H54 (cell line): ENCODE data around the gene ADCY9.
"Not testable (repeated sequence)": the region's sequence is repeated elsewhere in the genome, so short reads cannot be mapped to it uniquely, and the experiment has no call there.

ENCODE experiments used
- DNase-seq: peaks from one replicate; pipeline ENCODE4 v3.0.0; 2011; ENCODE audit warnings: low spot score, mixed read lengths; ENCODE audit not compliant: insufficient read length
- FAIRE-seq: peaks from 3 replicates; lab custom pipeline; 2011; peaks lifted over from hg19 to GRCh38; lab: Jason Lieb, UNC
- POLR2A ChIP-seq: IDR thresholded peaks from 2 replicates; pipeline ENCODE4 v1.6.1; 2011; ENCODE audit warnings: low read depth, mild to moderate bottlenecking, low read length

The ADCY9 gene

DNA sequence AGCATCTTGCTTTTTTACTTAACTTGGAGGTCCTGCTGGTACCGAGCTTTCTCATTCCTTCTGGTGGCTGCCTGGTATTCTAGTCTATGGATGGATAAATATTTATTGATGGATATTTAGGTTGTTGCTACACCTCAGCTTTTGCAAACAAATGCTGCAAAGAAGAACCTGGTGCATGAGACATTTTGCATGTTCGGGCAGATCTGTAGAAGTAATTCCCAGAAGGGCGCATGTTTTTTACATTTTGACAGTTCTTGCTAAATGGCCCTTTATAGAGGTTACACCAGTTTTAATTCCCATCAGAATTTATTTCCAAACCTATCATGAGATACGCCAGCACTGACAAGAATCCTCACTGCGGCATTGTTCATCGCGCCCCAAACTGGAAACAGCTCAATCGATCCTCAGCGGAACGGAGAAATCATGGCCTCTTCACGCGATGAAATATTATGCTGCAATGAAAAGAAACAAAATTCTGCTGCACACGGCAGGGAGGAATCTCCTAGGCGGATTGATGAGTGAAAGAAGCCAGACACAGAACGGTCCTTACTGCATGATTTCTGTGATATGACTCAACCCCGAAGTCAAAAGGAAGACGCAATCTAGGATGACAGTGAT, 167.8 kb downstream of the ADCY9 start:
- DNase-seq, result no peak
- no peak for FAIRE-seq
- no peak for TF ChIP-seq POLR2A

DNA sequence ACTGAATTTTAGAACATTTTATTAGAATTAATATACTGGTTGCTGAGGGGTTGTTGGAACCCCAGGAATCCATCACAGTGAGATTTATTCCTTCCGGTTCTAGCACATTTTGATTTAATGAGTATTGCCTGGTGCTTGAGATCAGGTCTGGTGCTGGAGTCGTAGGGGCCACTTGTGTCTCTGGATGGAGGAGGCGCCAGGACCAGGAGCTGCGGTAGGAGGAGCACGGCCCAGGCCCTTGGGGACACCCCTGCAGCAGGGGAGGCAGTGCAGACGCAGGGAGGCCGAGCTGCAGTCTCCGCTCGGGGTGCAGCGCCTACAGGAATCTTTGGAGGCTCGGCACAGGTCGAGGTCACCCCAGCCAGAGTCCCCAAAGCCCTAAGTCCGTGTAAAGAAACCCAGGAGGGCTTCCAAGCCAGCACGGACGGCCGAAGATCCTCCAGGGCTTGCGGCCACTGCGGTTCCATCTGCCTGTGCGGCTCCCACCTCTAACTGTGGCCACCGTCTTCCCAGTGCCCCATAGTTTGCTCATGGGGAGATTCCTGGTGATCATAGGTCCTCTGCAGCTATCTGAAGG, 169.6 kb downstream of the ADCY9 start:
- DNase-seq (no peak), FAIRE-seq (no peak)
- no peak for TF ChIP-seq POLR2A

DNA sequence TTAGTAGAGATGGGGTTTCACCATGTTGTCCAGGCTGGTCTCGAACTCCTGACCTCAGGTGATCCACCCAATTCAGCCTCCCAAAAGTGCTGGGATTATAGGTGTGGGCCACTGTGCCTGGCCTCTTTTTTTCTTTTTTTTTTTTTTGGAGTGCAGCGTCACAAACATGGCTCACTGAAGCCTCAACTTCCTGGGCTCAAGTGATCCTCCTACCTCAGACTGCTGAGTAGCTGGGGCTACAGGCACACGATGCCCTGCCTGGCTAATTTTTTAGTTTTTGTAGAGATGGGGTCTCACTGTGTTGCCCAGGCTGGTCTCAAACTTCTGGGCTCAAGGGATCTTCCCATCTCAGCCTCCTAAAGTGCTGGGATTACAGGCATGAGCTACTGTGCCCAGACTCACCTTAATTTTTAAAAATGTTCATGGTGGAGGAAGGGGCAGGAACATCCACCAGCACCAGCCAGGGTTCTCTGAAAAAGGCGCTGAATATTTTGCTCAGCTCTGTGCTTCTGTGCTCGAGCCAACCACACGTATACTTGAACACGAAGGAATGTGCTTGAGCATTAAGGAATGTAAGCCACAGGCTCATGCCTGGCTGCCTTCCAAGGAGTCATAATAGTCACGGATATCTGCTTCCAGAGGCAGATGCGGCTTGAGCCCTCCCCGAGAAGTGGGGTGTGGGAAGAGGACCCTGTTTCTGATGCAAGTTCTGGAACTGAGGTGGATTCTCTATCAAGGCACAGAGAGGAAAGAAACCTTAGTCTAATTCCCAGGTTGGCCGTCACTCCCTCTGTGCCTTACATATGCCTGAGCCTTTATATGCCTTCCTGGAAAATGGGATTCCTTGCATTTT, 170.3 kb downstream of the ADCY9 start:
- DNase-seq (peak; percentile 79), FAIRE-seq (peak; percentile 89)
- TF ChIP-seq POLR2A, result no peak

DNA sequence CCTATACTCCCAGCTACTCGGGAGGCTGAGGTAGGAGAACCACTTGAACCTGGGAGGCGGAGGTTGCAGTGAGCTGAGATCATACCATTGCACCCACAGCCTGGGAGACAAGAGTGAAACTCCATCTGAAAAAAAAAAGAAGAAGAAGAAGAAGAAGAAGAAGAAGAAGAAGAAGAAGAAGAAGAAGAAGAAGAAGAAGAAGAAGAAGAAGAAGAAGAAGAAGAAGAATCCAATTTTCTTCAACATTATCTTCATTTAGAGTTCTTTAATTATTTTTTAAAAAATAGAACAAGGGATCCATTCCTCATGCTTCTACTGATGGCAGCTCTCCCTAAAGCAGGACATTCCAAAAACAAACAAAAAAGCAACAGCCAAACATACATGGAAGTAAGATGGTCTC, 171.8 kb downstream of the ADCY9 start:
- DNase-seq, FAIRE-seq: not testable (repeated sequence)

DNA sequence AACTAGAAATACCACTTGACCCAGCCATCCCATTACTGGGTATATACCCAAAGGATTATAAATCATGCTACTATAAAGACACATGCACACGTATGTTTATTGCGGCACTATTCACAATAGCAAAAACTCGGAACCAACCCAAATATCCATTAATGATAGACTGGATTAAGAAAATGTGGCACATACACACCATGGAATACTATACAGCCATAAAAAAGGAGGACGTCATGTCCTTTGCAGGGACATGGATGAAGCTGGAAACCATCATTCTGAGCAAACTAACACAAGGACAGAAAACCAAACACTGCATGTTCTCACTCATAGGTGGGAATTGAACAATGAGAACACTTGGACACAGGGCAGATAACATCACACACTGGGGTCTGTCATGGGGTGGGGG, 174.1 kb downstream of the ADCY9 start:
- not testable (repeated sequence) for DNase-seq, FAIRE-seq

DNA sequence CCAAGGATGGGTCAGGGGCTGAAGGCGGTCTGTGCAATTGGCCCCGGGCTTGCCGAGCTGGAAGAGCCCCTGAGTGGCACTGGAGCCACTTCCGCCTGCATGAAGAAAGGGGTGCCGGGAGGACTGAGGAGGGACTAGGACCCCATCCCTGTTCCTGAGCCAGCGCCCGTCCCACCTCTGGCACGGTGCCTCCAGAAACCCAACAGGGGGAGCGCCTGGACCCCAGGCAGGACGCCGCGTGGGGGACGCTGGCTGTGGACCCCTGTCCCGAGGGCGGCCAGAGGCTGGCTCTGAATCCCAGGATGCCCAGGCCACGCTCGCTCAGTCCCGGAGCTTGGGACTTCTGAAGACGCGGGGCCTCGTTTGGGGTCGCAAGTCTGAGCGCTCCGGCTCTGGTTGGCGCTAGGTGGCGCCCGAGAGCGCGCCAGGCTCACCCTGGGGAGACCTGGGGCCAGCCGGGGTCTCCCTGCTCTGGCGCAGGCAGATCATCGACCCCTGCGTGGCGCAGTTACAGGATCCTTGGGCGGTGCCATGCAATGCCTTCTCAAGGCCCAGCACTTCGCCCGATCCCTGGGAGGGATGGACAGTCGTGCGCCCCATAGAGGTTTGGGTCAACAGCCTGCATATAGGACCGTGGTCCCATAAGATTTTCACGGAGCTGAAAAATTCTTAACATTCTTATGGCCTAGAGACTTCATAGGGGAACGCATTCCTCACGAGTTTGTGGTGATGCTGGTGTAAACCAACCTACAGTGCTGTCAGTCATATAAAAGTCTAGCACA, 177.2 kb downstream of the ADCY9 start:
- DNase-seq (peak; percentile 72), FAIRE-seq (no peak)

DNA sequence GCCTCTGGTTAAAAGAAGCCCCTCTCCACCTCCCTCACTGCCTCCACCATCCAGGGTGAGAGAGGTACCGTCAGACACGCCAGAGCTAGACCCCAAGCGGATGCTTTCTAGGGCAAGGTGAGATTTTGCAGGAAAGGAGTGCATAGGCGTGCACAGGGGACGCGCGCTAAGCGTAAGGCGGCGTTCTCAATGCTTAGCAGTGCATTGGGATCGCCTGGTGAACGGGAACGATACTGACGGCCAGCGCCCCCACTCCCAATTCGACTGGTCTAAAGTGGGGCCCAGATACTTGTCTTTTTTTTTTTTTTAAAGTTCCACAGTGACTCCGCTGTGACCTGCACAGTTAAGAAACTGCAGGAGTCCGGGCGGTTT, 177.8 kb downstream of the ADCY9 start:
- no peak for TF ChIP-seq POLR2A
- DNase-seq (no peak), FAIRE-seq (no peak)

More for the DNA sequence above, 177.2 kb downstream of the ADCY9 start:
- no peak for TF ChIP-seq POLR2A

DNA sequence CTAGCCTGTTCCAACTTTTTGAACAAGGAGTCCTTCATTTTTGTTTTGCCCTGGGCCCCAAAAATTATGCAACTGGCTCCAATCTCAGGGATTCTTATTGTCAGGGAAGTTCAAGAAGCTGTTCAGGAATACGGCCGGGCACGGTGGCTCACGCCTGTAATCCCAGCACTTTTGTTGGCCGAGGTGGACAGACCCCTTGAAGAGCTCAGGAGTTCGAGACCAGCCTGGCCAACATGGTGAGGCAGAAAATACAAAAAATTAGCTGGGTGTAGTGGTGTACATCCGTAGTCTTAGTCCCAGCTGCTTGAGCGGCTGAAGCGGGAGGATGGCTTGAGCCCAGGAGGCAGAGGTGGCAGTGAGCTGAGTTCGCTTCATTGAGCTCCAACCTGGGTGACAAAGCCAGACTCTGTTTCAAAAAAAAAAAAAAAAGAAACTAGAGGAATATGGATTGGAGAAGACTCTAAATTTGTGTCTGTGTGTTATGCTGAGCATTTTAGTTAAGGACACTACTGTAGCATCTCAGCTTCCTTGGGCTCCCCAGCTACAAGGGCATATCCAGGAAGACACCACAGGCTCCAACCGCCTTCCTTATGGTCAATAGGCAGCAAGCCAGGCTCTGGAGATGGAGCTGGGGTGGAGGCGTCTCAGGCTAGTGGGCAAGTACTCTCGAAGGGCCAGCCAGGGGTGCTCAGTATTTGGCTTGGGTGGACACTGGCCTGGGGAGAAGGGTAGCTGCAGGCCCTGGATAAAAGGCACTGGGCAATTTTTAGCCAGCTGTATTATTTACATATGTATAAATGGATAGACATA, 179.0 kb downstream of the ADCY9 start:
- DNase-seq (no peak), FAIRE-seq (no peak)
- no peak for TF ChIP-seq POLR2A

DNA sequence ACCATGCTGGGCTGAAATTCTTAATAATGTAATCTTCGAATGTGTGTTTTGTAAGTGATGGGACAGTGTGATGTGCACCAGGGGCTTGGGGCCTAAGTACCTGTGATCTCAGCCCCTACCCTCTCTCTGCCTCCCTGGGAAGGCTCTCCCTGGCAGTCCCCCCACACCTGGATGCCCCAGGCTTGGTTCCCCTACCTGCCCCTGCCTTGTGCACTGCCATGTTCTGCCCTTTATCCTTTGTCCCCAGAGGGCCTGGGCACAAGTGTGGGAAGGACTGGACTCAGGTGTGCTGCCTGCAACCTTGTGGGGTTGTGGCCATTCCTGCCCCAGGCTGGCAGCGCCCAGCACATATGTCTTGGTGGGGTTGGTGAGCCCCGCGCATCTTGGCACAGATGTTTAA, 180.3 kb downstream of the ADCY9 start:
- FAIRE-seq (no peak), DNase-seq (no peak)

DNA sequence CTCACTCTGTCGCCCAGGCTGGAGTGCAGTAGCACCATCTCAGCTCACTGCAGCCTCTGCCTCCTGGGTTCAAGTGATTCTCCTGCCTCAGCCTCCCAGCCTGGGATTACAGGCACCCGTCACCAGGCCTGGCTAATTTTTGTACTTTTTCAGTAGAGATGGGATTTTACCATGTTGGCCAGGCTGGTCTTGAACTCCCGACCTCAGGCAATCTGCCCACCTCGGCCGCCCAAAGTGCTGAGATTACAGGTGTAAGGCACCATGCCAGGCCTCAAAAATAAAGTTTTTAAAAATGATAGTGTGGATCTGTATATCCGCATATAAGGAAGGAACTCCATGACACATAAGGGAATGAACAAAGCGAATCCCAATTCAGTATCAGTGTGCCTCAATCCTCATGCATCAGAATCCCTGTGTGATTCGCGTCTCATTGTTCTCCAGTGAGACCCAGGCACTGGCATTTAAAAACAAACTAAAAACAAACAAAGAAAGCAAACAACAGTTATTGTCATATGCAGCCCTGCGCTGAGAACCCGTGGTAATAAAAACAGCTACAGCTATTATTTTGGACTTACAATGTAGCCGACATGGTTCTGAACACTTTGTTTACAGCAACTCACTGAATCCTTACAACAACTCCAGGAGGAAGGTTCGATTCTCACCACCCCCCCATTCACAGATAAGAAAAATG, 181.6 kb downstream of the ADCY9 start:
- DNase-seq (no peak), FAIRE-seq (no peak)

More for the DNA sequence above, 180.3 kb downstream of the ADCY9 start:
- no peak for TF ChIP-seq POLR2A

DNA sequence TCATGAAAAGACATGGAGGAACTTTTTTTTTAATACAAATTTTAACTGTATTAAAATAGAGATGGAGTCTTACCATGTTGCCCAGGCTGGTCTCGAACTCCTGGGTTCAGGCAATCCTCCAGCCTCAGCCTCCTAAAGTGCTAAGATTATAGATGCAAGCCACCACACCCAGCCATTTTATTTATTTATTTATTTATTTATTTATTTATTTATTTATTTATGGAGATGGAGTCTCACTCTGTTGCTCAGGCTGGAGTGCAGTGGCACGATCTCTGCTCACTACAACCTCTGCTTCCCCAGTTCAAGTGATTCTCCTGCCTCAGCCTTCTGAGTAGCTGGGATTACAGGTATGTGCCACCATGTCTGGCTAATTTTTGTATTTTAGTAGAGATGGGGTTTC, 189.1 kb downstream of the ADCY9 start:
- FAIRE-seq, DNase-seq: not testable (repeated sequence)

More for the DNA sequence above, 181.6 kb downstream of the ADCY9 start:
- no peak for TF ChIP-seq POLR2A

DNA sequence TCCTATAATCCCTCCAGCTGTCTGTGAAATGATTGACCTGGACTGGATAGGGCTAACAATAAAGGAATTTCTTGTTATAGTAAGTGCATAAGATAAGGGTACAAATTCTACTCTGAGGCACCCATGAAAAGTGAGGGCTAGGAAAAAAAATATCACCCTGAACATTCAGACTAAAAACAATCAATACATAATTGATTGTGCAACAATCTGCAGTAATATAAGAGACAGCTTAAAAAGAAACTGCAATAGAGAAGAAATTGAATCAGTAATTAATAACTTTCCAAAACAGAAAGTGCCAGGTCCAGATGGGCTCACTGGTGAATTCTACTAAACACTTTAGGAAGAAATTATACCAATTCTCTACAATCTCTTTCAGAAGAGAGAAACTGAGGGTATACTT, 191.5 kb downstream of the ADCY9 start:
- DNase-seq (no peak), FAIRE-seq (no peak)
- TF ChIP-seq POLR2A, result no peak

DNA sequence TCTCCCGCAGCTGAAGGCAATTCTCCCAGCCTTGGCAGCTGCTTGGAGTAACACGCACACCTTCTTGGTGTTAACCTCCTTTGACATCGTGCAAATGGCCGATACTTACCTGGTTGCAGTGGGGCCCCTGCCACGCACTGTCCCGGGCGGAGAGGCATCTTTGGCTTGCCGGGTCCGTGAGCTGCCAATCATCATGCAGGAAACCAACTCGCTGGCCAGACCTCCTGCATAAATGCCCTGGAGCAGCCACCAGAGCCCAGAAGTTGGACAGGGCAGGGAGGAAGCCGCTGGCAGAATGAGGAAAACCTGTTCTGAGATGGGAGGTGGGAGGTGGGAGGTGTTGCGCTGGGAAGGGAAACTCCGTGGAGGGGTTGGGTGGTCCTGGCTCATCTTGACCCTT, 194.0 kb downstream of the ADCY9 start:
- DNase-seq, result no peak
- TF ChIP-seq POLR2A, result no peak
- FAIRE-seq, result no peak
